COLO668 (cell line): ENCODE measurements around the gene HOXB8.

Source experiments
- DNase-seq: peaks from one replicate; lab custom pipeline; 2025; ENCODE audit not compliant: unreplicated experiment; lab: John Stamatoyannopoulos, UW

HOXB8 gene

GRCh38 chr17:48586355-48587258 is 28.5 kb downstream of the HOXB8 start:
- DNase-seq: peak; percentile 70

DNA sequence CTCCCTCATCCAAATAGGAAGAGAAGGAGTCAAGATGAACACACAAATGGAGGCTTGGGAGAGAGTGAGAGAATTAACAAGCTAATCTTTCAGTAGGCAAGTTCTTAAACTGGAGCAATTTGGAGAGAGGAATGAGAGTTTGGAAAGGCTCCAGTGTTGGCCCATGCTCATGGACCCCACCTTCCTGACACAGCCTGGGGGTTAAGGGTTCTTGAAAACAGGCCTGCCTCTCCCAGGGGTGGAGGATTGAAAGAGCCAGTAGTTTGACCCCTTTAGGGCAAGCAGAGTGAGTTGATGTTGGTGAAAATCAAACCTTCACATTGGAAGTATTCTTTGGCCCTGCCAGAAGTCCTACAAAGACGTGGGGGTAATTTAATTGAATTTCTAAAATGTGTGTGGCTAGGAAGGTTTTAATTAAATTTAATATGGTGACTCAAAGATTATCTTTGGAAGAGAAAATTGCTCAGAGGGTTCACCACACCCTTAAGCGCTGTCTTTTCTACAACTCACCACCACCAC is 30.8 kb downstream of the HOXB8 start:
- DNase-seq: no peak

DNA sequence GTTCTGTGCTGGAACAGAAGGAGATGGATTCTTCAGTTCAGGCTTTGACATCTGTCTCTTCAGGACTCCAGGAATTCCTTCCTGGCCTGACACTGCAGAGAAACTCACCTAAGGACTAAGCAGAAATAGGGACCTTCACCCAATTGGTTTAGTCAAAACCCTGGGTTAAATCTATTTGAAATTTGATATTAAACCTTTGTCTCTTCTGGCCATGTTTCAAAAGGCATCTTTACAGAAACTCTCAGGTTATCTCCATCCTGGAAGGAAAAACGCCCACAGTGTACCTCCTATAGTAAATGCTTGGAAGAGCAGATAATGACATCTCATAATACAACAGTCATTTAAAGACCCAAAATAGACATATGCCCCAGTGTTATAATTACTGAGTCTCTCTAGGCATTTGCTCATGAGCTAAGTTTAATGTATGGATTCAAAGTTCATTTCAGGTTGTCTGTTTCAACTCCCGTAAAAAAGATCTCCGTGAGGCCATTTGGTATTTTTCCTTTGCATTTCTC is 31.3 kb downstream of the HOXB8 start:
- DNase-seq: no peak

- peak; percentile 31 for DNase-seq
These were observed 32.4 kb downstream of the HOXB8 start for GRCh38 chr17:48582750-48583069.

- DNase-seq: peak; percentile 47
These were observed 35.1 kb downstream of the HOXB8 start for GRCh38 chr17:48579760-48580554.

- DNase-seq: no peak
These were observed 35.7 kb downstream of the HOXB8 start for GRCh38 chr17:48579471-48579759.

GRCh38 chr17:48578616-48579470 is 36.2 kb downstream of the HOXB8 start:
- peak; percentile 67 for DNase-seq

DNA sequence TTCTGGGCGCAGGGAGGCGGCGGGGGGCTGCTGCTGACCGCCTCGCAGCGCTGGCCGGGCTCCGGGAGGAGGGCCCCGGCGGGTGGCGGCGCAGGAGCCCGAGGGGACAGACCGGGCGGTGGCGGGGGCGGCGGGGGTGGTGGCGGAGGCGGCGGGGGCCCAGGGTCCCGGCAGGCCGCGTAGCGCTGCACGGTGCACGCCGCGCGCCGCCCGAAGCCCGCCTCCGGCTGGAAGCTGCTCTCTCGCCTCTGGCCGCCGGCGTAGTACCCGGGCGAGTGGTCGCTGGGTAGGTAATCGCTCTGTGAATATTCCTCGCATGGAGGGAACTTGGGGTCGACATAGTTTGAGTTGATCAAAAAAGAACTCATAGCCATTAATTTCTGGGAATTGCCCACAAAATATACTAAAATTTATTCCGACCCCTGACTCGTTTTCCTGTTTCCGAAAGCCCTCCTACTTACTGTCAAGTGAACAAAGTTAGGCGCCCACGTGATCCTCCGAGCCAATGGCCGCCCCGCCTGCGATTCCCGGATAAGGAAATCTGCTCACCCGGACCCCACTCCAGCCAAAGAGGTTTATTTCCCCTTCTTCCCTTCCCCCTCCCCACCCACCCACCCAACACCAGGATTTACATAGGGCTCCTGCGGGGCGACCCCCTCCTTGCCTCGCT is 37.0 kb downstream of the HOXB8 start, which contains the start of gene HOXB4:
Gene HOXB4, minus strand, starts transcription at position 405 of the 670 bp plus-strand sequence. Its CDS starts 31 bp downstream, at position 374.
- DNase-seq: peak; percentile 71

DNA sequence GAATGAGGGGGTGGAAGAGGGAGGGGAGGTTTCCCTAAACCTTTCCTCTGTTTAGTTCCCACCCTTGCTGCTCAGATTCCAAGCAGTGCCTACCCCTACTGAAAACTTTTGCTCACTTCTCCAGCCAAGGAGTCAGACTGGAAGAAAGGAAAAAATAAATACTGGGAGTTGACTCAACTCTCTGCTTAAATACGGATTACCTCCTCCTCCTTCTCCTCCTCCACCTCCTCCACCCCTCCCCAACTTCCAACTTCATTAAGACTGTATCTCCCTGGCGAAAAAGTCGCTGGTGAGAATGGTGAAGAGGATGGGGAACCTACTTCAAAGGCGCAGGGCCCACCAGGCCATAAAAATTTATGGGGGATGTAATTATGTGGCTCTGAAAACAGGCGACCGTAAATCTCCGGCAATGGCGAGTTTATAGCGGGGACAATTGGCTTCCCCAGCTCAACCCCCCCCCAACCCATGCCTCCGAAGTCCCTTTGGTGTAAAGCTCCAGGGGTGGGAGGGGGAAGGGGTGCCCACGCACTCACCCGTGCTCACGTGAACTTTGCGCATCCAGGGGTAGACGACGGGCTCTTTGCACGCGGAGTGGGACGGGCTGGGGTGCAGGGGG is 37.7 kb downstream of the HOXB8 start:
- DNase-seq: peak; percentile 30

- DNase-seq: peak; percentile 34
These were observed 38.4 kb downstream of the HOXB8 start for GRCh38 chr17:48576479-48577309.

DNA sequence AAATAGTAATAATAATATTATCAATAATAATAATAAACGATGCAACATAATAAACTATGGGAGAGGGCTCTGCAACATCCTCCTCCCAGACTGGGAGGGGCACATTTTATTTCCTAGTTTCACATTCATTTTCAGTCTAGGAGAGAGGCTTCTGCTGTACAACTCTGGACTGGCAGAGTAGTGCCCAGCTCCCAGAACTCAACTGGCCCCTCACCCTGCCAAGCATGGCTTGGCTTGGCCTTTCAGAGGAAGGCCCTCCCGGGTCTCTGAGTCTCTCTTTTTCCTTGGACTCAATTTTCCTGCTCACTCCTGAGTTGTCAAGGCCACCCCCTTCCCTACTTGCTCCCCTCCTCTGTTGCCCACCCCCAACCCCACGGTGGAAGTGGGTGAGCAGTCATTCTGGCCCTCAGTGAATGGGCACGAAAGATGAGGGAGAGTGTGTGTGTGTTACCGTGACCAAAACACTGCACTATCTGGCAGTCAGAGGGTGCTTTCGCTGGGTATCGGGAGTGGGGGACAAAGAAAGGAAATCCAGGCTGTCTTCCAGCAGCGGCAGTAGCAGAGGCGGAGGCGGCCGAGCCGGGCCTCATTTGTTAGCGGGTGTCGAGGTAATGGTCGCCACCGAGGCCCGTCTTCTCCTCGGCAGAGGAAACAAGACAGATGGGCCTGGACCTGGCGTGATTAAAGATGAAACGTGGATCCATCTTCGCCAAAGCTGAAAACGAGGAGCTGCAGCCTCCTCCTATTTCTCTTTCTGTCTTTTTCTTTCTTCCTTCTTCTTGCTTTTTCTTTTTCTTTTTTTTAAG is 39.2 kb downstream of the HOXB8 start:
- peak; percentile 13 for DNase-seq

GRCh38 chr17:48575066-48575582 is 40.0 kb downstream of the HOXB8 start:
- DNase-seq: no peak

DNA sequence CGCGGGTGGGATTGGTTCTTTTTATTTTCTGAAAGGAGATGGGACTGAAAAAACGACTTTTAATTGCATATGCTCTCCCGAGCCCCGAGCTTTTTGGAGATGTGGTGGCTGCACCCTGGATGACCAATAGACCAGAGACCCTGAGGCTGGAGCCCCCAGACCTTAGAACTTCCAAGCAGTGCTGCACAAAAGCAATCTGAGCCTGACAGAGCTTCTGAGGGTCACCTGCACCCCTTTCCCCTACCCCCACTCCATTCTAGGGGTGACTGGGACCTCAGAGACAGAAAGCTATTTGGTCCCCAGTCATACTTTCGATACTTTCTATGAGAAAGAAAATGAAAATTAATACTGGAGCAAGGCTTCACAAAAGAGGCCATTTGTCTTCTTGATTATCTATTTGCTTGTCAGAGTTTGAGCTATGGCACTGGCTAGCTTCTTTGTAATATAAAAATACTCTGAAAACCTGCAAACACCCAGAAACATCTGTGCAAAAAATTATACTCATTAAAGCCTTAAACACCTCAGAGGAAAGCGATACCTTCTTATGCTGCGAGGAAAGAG is 40.5 kb downstream of the HOXB8 start:
- no peak for DNase-seq

DNA sequence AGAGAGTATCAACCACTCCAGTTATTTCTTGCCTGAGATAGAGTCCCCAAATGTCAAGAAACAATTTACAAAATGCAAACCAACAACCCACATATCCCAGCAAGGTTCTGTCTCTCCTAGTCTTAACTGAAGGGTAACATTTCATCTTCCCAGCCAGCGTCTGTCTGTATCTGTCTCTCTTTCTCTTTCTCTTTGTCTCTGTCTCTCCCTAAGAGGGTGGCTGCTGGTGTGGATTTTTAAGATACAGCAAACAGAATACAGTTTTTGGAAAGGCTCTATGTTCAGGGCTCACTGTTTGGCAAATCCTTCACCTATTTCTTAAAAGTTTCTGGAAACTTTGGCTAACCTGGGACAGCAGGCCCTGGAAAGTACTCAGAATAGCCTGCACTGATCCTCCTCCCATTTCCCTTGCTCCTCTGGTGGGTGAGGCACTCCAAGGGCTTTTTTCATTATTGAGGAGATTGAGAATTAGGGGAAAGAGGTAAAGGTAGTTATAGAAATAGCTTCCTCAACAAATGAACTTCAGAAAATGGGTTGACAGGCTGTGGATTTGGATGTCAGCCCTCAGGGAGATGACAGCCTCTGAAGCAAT is 43.2 kb downstream of the HOXB8 start:
- DNase-seq: no peak

GRCh38 chr17:48571024-48571818 is 43.9 kb downstream of the HOXB8 start:
- DNase-seq: no peak

DNA sequence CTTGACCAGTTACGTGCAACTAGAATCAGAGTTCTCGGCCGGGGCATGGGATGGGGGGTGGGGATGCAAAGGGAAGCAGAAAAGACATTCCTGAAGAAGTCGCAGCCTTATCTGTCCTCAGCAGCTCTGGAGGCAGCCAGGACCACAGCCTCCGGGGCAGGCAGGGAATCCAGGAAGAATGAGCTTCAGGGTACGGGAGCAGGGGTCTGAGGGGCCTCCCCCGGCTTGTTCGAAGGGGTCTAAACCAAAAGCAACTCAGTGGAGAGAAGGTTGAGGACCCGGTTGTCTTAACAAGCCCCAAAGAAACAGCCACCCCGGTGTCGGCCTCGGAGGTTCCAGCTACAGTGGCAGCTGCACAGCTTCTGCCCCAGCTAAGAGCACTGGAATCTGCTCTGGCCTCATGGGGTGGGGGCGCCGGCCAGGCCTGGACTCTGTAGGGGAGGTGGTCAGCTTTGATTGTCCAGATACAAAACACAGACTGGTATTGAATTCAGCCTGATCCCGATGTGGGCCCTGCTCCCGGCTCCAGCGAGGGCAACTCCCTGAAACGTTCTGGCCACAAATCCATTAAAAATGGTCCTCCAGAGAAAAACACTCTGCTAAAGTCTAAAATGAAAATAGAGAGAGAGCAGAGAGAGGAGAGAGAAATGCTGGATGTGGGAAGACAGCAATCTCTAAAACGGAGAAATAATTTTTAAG is 44.6 kb downstream of the HOXB8 start:
- no peak for DNase-seq
